Caco-2 (cell line): Measurements from ENCODE around the gene RSPH1. TPM values are rescaled to one million over a fixed set of nuclear protein-coding genes. Genes with fewer than 3 reads are reported as not detected.

ENCODE experiments used
- BruUV-seq: library from RNA; stranded (reverse); fragments of 400-500 nt; replicated peaks from 2 replicates; lab custom pipeline; 2021; lab: Mats Ljungman, UMichigan
- CTCF ChIA-PET: fragments of 300-600 bp; sonication (Branson Sonifier 250); formaldehyde crosslinking; loops from one replicate; lab custom pipeline; 2022; ENCODE audit warnings: antibody characterized with exemption; lab: Charles Lee
- POLR2A ChIA-PET: fragments of 300-600 bp; sonication (Branson Sonifier 250); formaldehyde crosslinking; loops from one replicate; lab custom pipeline; 2022; ENCODE audit warnings: antibody characterized with exemption; lab: Charles Lee
- DNase-seq, 2 experiments: peaks; one replicate each; pipeline versions ENCODE4 v3.0.0 to v3.0.0-alpha.2; 2020 to 2022
- H3K27me3 ChIP-seq: replicated peaks from 2 replicates; pipeline ENCODE4 v1.6.0; 2011; ENCODE audit warnings: low read length; ENCODE audit not compliant: control insufficient read depth, insufficient read depth
- H3K36me3 ChIP-seq: 2 replicates; pipeline ENCODE4 v1.5.1; 2011; ENCODE audit warnings: low read length; ENCODE audit not compliant: control insufficient read depth, insufficient read depth
- H3K4me1 ChIP-seq: fragments of 250-450 bp; sonication (Bioruptor Pico); 2 replicates; pipeline ENCODE4 v1.5.1; 2020; ENCODE audit warnings: mild to moderate bottlenecking
- H3K4me3 ChIP-seq: 2 replicates; pipeline ENCODE4 v1.5.1; 2011; ENCODE audit warnings: low read depth, mild to moderate bottlenecking, control low read depth, low read length
- H3K9me3 ChIP-seq: fragments of 250-450 bp; sonication (Bioruptor Pico); 2 replicates; pipeline ENCODE4 v1.5.1; 2020; ENCODE audit warnings: mild to moderate bottlenecking, moderate library complexity
- H3K27ac Mint-ChIP-seq: one replicate; pipeline ENCODE4 v1.8.0; 2022; ENCODE audit warnings: mixed read lengths; ENCODE audit not compliant: unreplicated experiment
- H3K27me3 Mint-ChIP-seq: one replicate; pipeline ENCODE4 v1.8.0; 2022; ENCODE audit warnings: mixed read lengths; ENCODE audit not compliant: insufficient read depth, unreplicated experiment
- H3K36me3 Mint-ChIP-seq: one replicate; pipeline ENCODE4 v1.8.0; 2022; ENCODE audit warnings: mild to moderate bottlenecking, mixed read lengths; ENCODE audit not compliant: insufficient read depth, unreplicated experiment
- H3K4me1 Mint-ChIP-seq: one replicate; pipeline ENCODE4 v1.8.0; 2022; ENCODE audit warnings: low read depth, mixed read lengths; ENCODE audit not compliant: unreplicated experiment
- H3K4me3 Mint-ChIP-seq: one replicate; pipeline ENCODE4 v1.8.0; 2022; ENCODE audit warnings: mild to moderate bottlenecking, moderate library complexity, mixed read lengths; ENCODE audit not compliant: unreplicated experiment
- H3K9me3 Mint-ChIP-seq: one replicate; pipeline ENCODE4 v1.8.0; 2022; ENCODE audit warnings: mixed read lengths; ENCODE audit not compliant: unreplicated experiment
- CTCF ChIP-seq, 2 experiments: fragments of 200-600 bp in 1 of 2; IDR thresholded peaks; 1 replicate in 1 of 2; 2 replicates in 1 of 2; pipeline versions ENCODE4 v1.5.1 to v1.8.0; 2011 to 2022; ENCODE audit warnings: antibody characterized with exemption in 1 of 2, control low read depth in 1 of 2, inconsistent platforms in 1 of 2, low read depth in 1 of 2, low read length in 1 of 2, mild to moderate bottlenecking in 1 of 2, moderate library complexity in 1 of 2; ENCODE audit not compliant: insufficient read depth in 1 of 2, severe bottlenecking in 1 of 2, unreplicated experiment in 1 of 2
- intact Hi-C: fragments of 100-400 bp; cut with micrococcal nuclease; formaldehyde crosslinking; loops from one replicate; pipeline ENCODE4 v1.10.0; 2022; ENCODE audit not compliant: unreplicated experiment
- total RNA-seq: library from RNA; stranded (reverse); gene quantifications from 2 replicates; pipeline ENCODE4 v1.2.3, GENCODE V29; 2022

RSPH1 gene
- total RNA-seq, 1 experiment from 2014 or later = 0.23 TPM

DNA sequence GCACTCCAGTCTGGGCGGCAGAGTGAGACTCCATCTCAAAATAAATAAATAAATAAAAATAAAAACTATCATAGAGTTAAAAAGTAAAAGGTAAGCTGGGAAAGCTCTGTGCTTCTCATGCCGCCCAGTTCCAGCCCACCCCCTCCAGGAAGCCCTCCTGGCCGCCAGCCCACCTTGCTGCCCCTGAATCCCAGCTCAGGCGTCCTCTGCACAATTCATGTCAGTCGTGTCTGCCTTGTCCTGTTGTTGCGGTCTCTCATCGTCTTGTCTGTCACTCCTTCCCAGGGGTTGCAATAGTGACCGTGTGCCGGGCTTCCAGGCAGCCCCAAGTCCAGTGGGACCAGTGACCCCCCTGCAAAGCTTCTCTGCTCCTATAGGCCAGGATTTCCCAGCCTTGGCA, 44.1 kb downstream of the RSPH1 start:
- ChIA-PET CTCF (no interaction called here), POLR2A (no interaction called here)
- no TSS peak for BruUV-seq
- Mint-ChIP-seq H3K27me3 (no peaks in the 10 kb centered on the region), H3K9me3 (no peaks in the 10 kb centered on the region), H3K4me3 (no peak overlapping the region), H3K36me3 (no peaks in the 10 kb centered on the region), H3K4me1 (peaks cover 6% of the 10 kb centered on the region), H3K27ac (no peak overlapping the region)
- no peaks in the 10 kb centered on the region for H3K9me3 ChIP-seq
- no peaks in the 10 kb centered on the region for H3K27me3 ChIP-seq
- H3K4me1 ChIP-seq = no peaks in the 10 kb centered on the region
- no peak for TF ChIP-seq CTCF (IDR thresholded peaks at IDR 0.05; ENCODE audit: insufficient read depth in 1 of 2, low read depth in 1 of 2, low read length in 1 of 2, severe bottlenecking in 1 of 2, unreplicated experiment in 1 of 2)
- no peak for DNase-seq
- H3K36me3 ChIP-seq = no peaks in the 10 kb centered on the region
- intact Hi-C loops = loop anchor here (5.0 kb wide), 2 partner anchors 85 to 120 kb away; no protein-coding TSS in a partner anchor
- no peak overlapping the region for H3K4me3 ChIP-seq

- Histone ChIP-seq H3K9me3 (no peaks in the 10 kb centered on the region), H3K27me3 (no peaks in the 10 kb centered on the region; the same call in 1 of the 2 replicates), H3K4me1 (no peaks in the 10 kb centered on the region), H3K36me3 (no peaks in the 10 kb centered on the region), H3K4me3 (no peak overlapping the region)
- Mint-ChIP-seq H3K4me1 (no peaks in the 10 kb centered on the region), H3K27me3 (no peaks in the 10 kb centered on the region), H3K9me3 (no peaks in the 10 kb centered on the region), H3K4me3 (no peak overlapping the region), H3K36me3 (no peaks in the 10 kb centered on the region), H3K27ac (no peak overlapping the region)
- intact Hi-C loops = no loop called here
- ChIA-PET CTCF (no interaction called here), POLR2A (no interaction called here)
- TF ChIP-seq CTCF (IDR thresholded peaks at IDR 0.05; ENCODE audit: insufficient read depth in 1 of 2, low read depth in 1 of 2, low read length in 1 of 2, severe bottlenecking in 1 of 2, unreplicated experiment in 1 of 2) = no peak
- no peak for DNase-seq
- no TSS peak for BruUV-seq
Measured at GRCh38 chr21:42448686-42449085, 47.3 kb downstream of the RSPH1 start.

GRCh38 chr21:42447732-42448131, 48.3 kb downstream of the RSPH1 start:
- Histone ChIP-seq H3K4me3 (no peak overlapping the region), H3K4me1 (no peaks in the 10 kb centered on the region), H3K36me3 (no peaks in the 10 kb centered on the region), H3K9me3 (no peaks in the 10 kb centered on the region), H3K27me3 (no peaks in the 10 kb centered on the region; the same call in 1 of the 2 replicates)
- Mint-ChIP-seq H3K27ac (no peak overlapping the region), H3K27me3 (no peaks in the 10 kb centered on the region), H3K4me1 (no peaks in the 10 kb centered on the region), H3K4me3 (no peak overlapping the region), H3K36me3 (no peaks in the 10 kb centered on the region), H3K9me3 (no peaks in the 10 kb centered on the region)
- ChIA-PET CTCF (no interaction called here), POLR2A (no interaction called here)
- no TSS peak for BruUV-seq
- DNase-seq = no peak
- intact Hi-C loops = no loop called here
- no peak for TF ChIP-seq CTCF (IDR thresholded peaks at IDR 0.05; ENCODE audit: insufficient read depth in 1 of 2, low read depth in 1 of 2, low read length in 1 of 2, severe bottlenecking in 1 of 2, unreplicated experiment in 1 of 2)
